ENCODE results near the gene IL36RN.

The IL36RN gene

DNA sequence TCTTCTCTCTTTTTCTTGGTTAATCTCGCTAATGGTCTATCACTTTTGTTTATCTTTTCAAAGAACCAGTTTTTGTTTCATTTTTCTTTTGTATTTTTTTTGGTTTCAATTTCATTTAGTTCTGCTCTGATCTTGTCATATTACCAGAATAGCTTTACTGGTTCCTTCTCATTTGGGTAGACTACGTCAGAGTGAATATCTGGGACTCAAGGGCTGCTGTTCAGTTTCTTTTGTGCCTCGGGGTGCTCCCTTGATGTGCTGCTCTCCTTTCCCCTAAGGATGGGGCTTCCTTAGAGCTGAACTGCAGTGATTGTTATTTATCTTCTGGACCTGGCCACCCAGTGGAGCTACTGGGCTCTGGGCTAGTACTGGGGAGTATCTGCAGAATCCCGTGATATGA lies 39.0 kb downstream of the IL36RN start:
- Histone ChIP-seq H3K9ac (ENCODE audit: low read length) (no peak overlapping the region), H3K4me2 (ENCODE audit: low read length) (no peak overlapping the region), H3K36me3 (replicated peaks; ENCODE audit: low read depth, low read length) (no peaks in the 10 kb centered on the region), H3K27me3 (ENCODE audit: low read depth, low read length) (0 out of 2 replicates have a peak, but pooled peaks cover 1% of the 10 kb centered on the region), H4K20me1 (ENCODE audit: insufficient read depth, low read length) (no peaks in the 10 kb centered on the region), H3K4me1 (ENCODE audit: low read length) (no peaks in the 10 kb centered on the region), H3K27ac (ENCODE audit: low read length) (no peak overlapping the region), H3K4me3 (ENCODE audit: low read length) (no peak overlapping the region), H3K9me3 (ENCODE audit: insufficient read depth, low read length) (no peaks in the 10 kb centered on the region), H2AFZ (ENCODE audit: low read depth, low read length) (no peak overlapping the region), H3K79me2 (ENCODE audit: low read length) (no peaks in the 10 kb centered on the region)
- TF ChIP-seq, protein P1, sequence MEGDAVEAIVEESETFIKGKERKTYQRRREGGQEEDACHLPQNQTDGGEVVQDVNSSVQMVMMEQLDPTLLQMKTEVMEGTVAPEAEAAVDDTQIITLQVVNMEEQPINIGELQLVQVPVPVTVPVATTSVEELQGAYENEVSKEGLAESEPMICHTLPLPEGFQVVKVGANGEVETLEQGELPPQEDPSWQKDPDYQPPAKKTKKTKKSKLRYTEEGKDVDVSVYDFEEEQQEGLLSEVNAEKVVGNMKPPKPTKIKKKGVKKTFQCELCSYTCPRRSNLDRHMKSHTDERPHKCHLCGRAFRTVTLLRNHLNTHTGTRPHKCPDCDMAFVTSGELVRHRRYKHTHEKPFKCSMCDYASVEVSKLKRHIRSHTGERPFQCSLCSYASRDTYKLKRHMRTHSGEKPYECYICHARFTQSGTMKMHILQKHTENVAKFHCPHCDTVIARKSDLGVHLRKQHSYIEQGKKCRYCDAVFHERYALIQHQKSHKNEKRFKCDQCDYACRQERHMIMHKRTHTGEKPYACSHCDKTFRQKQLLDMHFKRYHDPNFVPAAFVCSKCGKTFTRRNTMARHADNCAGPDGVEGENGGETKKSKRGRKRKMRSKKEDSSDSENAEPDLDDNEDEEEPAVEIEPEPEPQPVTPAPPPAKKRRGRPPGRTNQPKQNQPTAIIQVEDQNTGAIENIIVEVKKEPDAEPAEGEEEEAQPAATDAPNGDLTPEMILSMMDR (IDR thresholded peaks at IDR 0.05; ENCODE audit: low read depth, low read length) = no peak
- TF ChIP-seq EZH2phosphoT487 (IDR thresholded peaks at IDR 0.05; ENCODE audit: low read depth) = no peak

GRCh38 chr2:113098532-113098931 lies 39.5 kb downstream of the IL36RN start:
- H2AFZ ChIP-seq (ENCODE audit: low read depth, low read length) = no peak overlapping the region
- H3K4me1 ChIP-seq (ENCODE audit: low read length) = no peaks in the 10 kb centered on the region
- H3K9ac ChIP-seq (ENCODE audit: low read length) = no peak overlapping the region
- no peak overlapping the region for H3K4me2 ChIP-seq (ENCODE audit: low read length)
- no peaks in the 10 kb centered on the region for H3K36me3 ChIP-seq (replicated peaks; ENCODE audit: low read depth, low read length)
- no peak for TF ChIP-seq EZH2phosphoT487 (IDR thresholded peaks at IDR 0.05; ENCODE audit: low read depth)
- TF ChIP-seq, protein P1 (IDR thresholded peaks at IDR 0.05; ENCODE audit: low read depth, low read length) = no peak
- no peaks in the 10 kb centered on the region for H3K27me3 ChIP-seq (ENCODE audit: low read depth, low read length)
- H3K9me3 ChIP-seq (ENCODE audit: insufficient read depth, low read length) = no peaks in the 10 kb centered on the region
- H4K20me1 ChIP-seq (ENCODE audit: insufficient read depth, low read length) = no peaks in the 10 kb centered on the region
- no peak overlapping the region for H3K4me3 ChIP-seq (ENCODE audit: low read length)
- no peaks in the 10 kb centered on the region for H3K79me2 ChIP-seq (ENCODE audit: low read length)
- H3K27ac ChIP-seq (ENCODE audit: low read length) = no peak overlapping the region

GRCh38 chr2:113102133-113102532 lies 43.1 kb downstream of the IL36RN start:
- TF ChIP-seq, protein P1 (IDR thresholded peaks at IDR 0.05; ENCODE audit: low read depth, low read length) = no peak
- TF ChIP-seq EZH2phosphoT487 (IDR thresholded peaks at IDR 0.05; ENCODE audit: low read depth) = no peak
- Histone ChIP-seq H3K4me1 (ENCODE audit: low read length) (no peaks in the 10 kb centered on the region), H3K27ac (ENCODE audit: low read length) (no peak overlapping the region), H3K4me2 (ENCODE audit: low read length) (no peak overlapping the region), H3K79me2 (ENCODE audit: low read length) (no peaks in the 10 kb centered on the region), H3K36me3 (replicated peaks; ENCODE audit: low read depth, low read length) (no peaks in the 10 kb centered on the region), H3K27me3 (ENCODE audit: low read depth, low read length) (no peaks in the 10 kb centered on the region), H3K9ac (ENCODE audit: low read length) (no peak overlapping the region), H2AFZ (ENCODE audit: low read depth, low read length) (no peak overlapping the region), H3K9me3 (ENCODE audit: insufficient read depth, low read length) (no peaks in the 10 kb centered on the region), H4K20me1 (ENCODE audit: insufficient read depth, low read length) (no peaks in the 10 kb centered on the region), H3K4me3 (ENCODE audit: low read length) (no peak overlapping the region)

DNA sequence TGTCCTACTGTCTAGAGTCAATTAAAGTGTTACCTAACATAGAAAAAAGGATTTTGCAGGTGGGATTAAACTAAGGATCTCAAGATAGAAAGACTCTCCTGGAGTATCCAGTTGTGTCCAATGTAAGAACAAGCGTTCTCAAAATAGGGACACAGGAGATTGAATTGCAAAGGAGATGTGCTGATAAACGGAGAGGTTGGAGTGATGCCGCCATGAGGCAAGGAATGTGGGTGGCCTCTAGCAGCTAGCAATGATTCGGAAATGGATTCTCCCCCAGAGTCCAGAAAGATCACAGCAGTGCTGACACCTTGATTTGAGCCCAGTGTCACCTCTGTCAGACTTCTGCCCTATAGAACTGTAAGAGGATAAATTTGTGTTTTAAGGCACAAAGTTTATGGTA lies 44.3 kb downstream of the IL36RN start:
- Histone ChIP-seq H3K79me2 (ENCODE audit: low read length) (no peaks in the 10 kb centered on the region), H3K9ac (ENCODE audit: low read length) (no peak overlapping the region), H3K36me3 (replicated peaks; ENCODE audit: low read depth, low read length) (no peaks in the 10 kb centered on the region), H4K20me1 (ENCODE audit: insufficient read depth, low read length) (no peaks in the 10 kb centered on the region), H3K4me2 (ENCODE audit: low read length) (no peak overlapping the region), H3K4me3 (ENCODE audit: low read length) (no peak overlapping the region), H3K4me1 (ENCODE audit: low read length) (no peaks in the 10 kb centered on the region), H3K27ac (ENCODE audit: low read length) (no peak overlapping the region), H2AFZ (ENCODE audit: low read depth, low read length) (no peak overlapping the region), H3K9me3 (ENCODE audit: insufficient read depth, low read length) (no peaks in the 10 kb centered on the region), H3K27me3 (ENCODE audit: low read depth, low read length) (no peaks in the 10 kb centered on the region)
- TF ChIP-seq EZH2phosphoT487 (IDR thresholded peaks at IDR 0.05; ENCODE audit: low read depth) = no peak
- TF ChIP-seq, protein P1 (IDR thresholded peaks at IDR 0.05; ENCODE audit: low read depth, low read length) = no peak
